ENCODE results near the gene SLC2A8. TPM values are rescaled to one million over a fixed set of nuclear protein-coding genes. Genes with fewer than 3 reads are reported as not detected.
A peak's percentile ranks its signal among the peaks of the same experiment; 100 is the strongest.

The SLC2A8 gene
- total and polyA plus RNA-seq, 2 experiments from 2014 or later: 9.6 to 9.9 TPM

DNA sequence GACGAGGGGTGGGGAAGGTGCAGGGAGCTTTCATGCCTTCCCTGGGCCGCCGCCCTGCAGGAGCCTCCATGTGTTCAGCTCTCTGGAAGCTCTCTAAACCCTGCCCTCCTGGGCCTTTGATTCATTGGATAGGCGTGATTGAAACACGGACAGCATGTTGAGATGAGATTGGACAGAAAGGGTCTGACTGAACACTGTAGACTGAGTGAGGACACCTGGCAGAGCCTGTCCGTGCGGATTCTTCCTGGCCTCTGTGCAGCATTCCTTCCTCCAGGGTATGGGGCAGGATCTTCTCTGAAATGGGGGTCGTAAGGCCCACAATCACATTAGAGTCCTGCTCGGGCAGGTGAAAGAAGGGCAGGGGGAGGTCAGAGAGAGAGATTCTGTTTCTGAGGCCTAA, 41.4 kb downstream of the SLC2A8 start:
- Histone ChIP-seq H3K27me3 (replicated peaks; ENCODE audit: insufficient read depth) (no peaks in the 10 kb centered on the region), H3K4me1 (ENCODE audit: insufficient read depth) (no peaks in the 10 kb centered on the region), H3K4me2 (ENCODE audit: unreplicated experiment) (no peak overlapping the region), H3K4me3 (no peak overlapping the region), H3K36me3 (ENCODE audit: low read depth) (peaks cover 49% of the 10 kb centered on the region), H3K9ac (no peak overlapping the region), H4K20me1 (ENCODE audit: insufficient read depth) (no peaks in the 10 kb centered on the region), H3K79me2 (ENCODE audit: insufficient read depth) (no peaks in the 10 kb centered on the region), H3K27ac (no peak overlapping the region), H2AFZ (no peak overlapping the region), H3F3A (ENCODE audit: insufficient read depth) (peaks cover 4% of the 10 kb centered on the region; the same call in 1 of the 2 replicates), H3K9me3 (ENCODE audit: low read depth) (no peaks in the 10 kb centered on the region), H3K9me2 (ENCODE audit: insufficient read depth) (no peaks in the 10 kb centered on the region)
- DNase-seq: no peak
- WGBS, 2 experiments (ENCODE audit: low coverage in 1 of 2, low lambda C conversion rate in 2 of 2, missing lambda C conversion rate in 2 of 2): 91 to 95% methylated on average over 9 of the region's 9 CpGs
- TF ChIP-seq EZH2 (IDR thresholded peaks at IDR 0.05; ENCODE audit: insufficient read depth, poor library complexity, severe bottlenecking) (no peak), EZH2phosphoT487 (IDR thresholded peaks at IDR 0.05; ENCODE audit: insufficient read depth, low read depth) (no peak)
- in situ Hi-C loops (cut with MboI): no loop called here

DNA sequence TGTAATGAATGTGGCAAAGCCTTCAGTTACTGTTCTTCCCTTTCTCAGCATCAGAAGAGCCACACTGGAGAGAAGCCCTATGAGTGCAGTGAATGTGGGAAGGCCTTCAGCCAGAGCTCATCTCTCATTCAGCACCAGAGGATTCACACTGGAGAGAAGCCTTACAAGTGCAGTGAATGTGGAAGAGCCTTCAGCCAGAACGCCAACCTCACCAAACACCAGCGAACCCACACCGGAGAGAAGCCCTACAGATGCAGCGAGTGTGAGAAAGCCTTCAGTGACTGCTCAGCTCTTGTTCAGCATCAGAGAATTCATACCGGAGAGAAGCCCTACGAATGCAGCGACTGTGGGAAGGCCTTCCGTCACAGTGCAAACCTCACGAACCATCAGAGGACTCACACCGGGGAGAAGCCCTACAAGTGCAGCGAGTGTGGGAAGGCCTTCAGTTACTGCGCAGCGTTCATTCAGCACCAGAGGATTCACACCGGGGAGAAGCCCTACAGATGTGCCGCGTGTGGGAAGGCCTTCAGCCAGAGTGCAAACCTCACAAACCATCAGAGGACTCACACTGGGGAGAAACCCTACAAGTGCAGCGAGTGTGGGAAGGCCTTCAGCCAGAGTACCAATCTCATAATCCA, 47.4 kb downstream of the SLC2A8 start:
- Histone ChIP-seq H3F3A (ENCODE audit: insufficient read depth) (peaks cover 61% of the 10 kb centered on the region), H3K9me3 (ENCODE audit: low read depth) (no peaks in the 10 kb centered on the region), H3K27me3 (replicated peaks; ENCODE audit: insufficient read depth) (no peaks in the 10 kb centered on the region), H3K27ac (peak overlapping the region; percentile 44), H2AFZ (no peak overlapping the region), H3K4me2 (ENCODE audit: unreplicated experiment) (no peak overlapping the region), H3K9me2 (ENCODE audit: insufficient read depth) (no peaks in the 10 kb centered on the region), H3K79me2 (ENCODE audit: insufficient read depth) (peaks cover 19% of the 10 kb centered on the region), H3K36me3 (ENCODE audit: low read depth) (peaks cover 58% of the 10 kb centered on the region), H4K20me1 (ENCODE audit: insufficient read depth) (peaks cover 13% of the 10 kb centered on the region; the same call in 1 of the 2 replicates), H3K4me1 (ENCODE audit: insufficient read depth) (0 out of 2 replicates have a peak, but pooled peaks cover 6% of the 10 kb centered on the region), H3K4me3 (no peak overlapping the region), H3K9ac (no peak overlapping the region)
- TF ChIP-seq EZH2 (IDR thresholded peaks at IDR 0.05; ENCODE audit: insufficient read depth, poor library complexity, severe bottlenecking) (no peak), EZH2phosphoT487 (IDR thresholded peaks at IDR 0.05; ENCODE audit: insufficient read depth, low read depth) (no peak)
- in situ Hi-C loops (cut with MboI): no loop called here
- WGBS, 2 experiments (ENCODE audit: low coverage in 1 of 2, low lambda C conversion rate in 2 of 2, missing lambda C conversion rate in 2 of 2): 91 to 92% methylated on average over 17 of the region's 17 CpGs
- DNase-seq: peak; percentile 18

DNA sequence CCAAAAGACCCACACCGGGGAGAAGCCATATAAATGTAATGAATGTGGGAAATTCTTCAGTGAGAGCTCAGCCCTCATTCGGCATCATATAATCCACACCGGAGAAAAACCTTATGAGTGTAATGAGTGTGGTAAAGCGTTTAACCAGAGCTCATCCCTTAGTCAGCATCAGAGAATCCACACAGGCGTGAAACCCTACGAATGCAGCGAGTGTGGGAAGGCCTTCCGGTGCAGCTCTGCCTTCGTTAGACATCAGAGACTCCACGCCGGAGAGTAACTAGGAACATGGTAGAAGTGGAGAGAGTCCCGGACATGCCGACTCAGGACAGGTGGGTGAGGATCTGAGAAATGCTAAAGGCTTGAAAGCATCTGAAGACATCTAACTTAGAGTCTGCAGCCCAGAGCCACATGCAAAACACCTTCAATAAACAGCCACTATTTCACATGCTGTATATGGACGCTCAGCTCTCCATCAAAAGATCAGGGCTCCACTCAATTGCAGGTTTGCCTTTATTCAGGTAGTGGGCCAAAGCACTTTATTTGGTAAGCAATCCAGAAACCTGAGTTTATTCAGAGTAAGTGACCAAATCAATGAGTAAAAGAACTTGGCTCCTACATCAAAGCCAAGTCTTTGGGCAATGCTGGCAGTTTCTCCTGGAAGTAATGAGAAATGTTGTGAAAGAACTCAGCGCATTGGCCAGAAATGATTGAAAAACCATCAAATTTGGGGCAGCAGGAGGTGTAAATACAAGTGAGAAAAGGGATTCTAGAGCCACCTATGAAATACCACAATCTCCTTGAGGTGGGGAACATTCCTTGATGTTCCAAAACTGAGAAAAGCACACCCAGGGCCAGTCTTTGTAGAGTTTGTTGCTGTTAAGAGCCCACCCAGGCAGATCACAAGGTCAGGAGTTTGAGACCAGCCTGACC, 48.2 kb downstream of the SLC2A8 start:
- Histone ChIP-seq H3K4me1 (ENCODE audit: insufficient read depth) (0 out of 2 replicates have a peak, but pooled peaks cover 11% of the 10 kb centered on the region), H3K27me3 (replicated peaks; ENCODE audit: insufficient read depth) (no peaks in the 10 kb centered on the region), H3K9me3 (ENCODE audit: low read depth) (no peaks in the 10 kb centered on the region), H3K9me2 (ENCODE audit: insufficient read depth) (no peaks in the 10 kb centered on the region), H3K4me3 (no peak overlapping the region), H3K79me2 (ENCODE audit: insufficient read depth) (peaks cover 27% of the 10 kb centered on the region), H4K20me1 (ENCODE audit: insufficient read depth) (peaks cover 21% of the 10 kb centered on the region), H2AFZ (no peak overlapping the region), H3K9ac (no peak overlapping the region), H3K4me2 (ENCODE audit: unreplicated experiment) (no peak overlapping the region), H3F3A (ENCODE audit: insufficient read depth) (peaks cover 69% of the 10 kb centered on the region), H3K27ac (peak overlapping the region; percentile 89), H3K36me3 (ENCODE audit: low read depth) (peaks cover 65% of the 10 kb centered on the region)
- TF ChIP-seq EZH2phosphoT487 (IDR thresholded peaks at IDR 0.05; ENCODE audit: insufficient read depth, low read depth) (no peak), EZH2 (IDR thresholded peaks at IDR 0.05; ENCODE audit: insufficient read depth, poor library complexity, severe bottlenecking) (no peak)
- in situ Hi-C loops (cut with MboI): no loop called here
- 96% methylated on average over 15 of the region's 15 CpGs for WGBS, 2 experiments (ENCODE audit: low coverage in 1 of 2, low lambda C conversion rate in 2 of 2, missing lambda C conversion rate in 2 of 2)
- peak; percentile 72 for DNase-seq

DNA sequence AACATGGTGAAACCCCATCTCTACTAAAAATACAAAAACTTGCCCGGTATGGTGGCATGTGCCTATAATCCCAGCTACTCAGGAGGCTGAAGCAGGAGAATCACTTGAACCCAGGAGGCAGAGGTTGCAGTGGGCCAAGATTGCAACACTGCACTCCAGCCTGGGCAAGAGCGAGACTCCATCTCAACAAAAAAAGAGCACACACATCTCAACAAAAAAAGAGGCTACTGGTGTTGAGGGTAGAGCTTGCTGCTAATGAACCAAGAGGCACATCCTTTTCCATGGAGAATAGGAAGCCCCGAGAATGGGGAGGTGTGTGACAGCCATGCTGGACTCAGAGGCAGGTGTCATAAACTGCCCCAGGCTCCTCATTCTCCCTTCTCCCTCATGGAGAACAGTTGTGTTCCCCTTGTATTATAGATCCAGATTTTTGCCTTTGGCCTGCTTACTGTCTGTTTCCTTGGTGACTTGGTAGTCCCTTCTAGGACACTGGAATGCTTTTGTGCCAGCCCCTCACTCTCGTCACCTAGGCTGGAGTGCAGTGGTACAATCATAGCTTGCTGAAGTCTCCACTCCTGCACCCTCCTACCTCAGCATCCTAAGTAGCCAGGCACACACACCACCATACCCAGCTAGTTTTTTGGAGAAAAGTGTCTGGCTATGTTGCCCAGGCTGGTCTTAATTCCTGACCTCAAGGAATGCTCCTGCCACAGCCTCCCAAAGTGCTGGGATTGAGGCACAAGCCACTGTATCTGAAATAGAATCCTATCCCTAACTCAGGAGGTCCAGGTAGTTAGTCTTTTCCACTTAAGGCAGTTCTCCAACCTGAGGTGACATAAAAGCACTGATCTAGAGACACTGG, 49.1 kb downstream of the SLC2A8 start:
- peaks cover 72% of the 10 kb centered on the region for H3F3A ChIP-seq (ENCODE audit: insufficient read depth)

More for the DNA sequence above, 49.1 kb downstream of the SLC2A8 start:
- in situ Hi-C loops (cut with MboI): no loop called here
- no peak overlapping the region for H2AFZ ChIP-seq
- peak overlapping the region; percentile 89 for H3K27ac ChIP-seq
- H3K27me3 ChIP-seq (replicated peaks; ENCODE audit: insufficient read depth): no peaks in the 10 kb centered on the region
- no peak overlapping the region for H3K4me2 ChIP-seq (ENCODE audit: unreplicated experiment)
- no peak overlapping the region for H3K4me3 ChIP-seq
- 0 out of 2 replicates have a peak, but pooled peaks cover 11% of the 10 kb centered on the region for H3K4me1 ChIP-seq (ENCODE audit: insufficient read depth)
- no peak overlapping the region for H3K9ac ChIP-seq
- no peak for DNase-seq
- H3K9me3 ChIP-seq (ENCODE audit: low read depth): no peaks in the 10 kb centered on the region
- H3K79me2 ChIP-seq (ENCODE audit: insufficient read depth): peaks cover 36% of the 10 kb centered on the region
- TF ChIP-seq EZH2 (IDR thresholded peaks at IDR 0.05; ENCODE audit: insufficient read depth, poor library complexity, severe bottlenecking): no peak
- H3K9me2 ChIP-seq (ENCODE audit: insufficient read depth): no peaks in the 10 kb centered on the region
- peaks cover 22% of the 10 kb centered on the region for H4K20me1 ChIP-seq (ENCODE audit: insufficient read depth)
- peaks cover 62% of the 10 kb centered on the region for H3K36me3 ChIP-seq (ENCODE audit: low read depth)
- 61 to 62% methylated on average over 4 of the region's 4 CpGs for WGBS, 2 experiments (ENCODE audit: low coverage in 1 of 2, low lambda C conversion rate in 2 of 2, missing lambda C conversion rate in 2 of 2)

Data from GM23248 (cell line).